ENCODE data around the gene CDK19. TPM values are rescaled to one million over a fixed set of nuclear protein-coding genes. Genes with fewer than 3 reads are reported as not detected.

Gene CDK19
- total and polyA plus RNA-seq, 9 of the 15 experiments (the other 6 are each of a cell fraction or from before 2014, with no cell fraction given), result 3.8 to 15.2 (median 7.4) TPM

GRCh38 chr6:110738899-110739365 lies 76.3 kb downstream of the CDK19 start:
- CTCF ChIA-PET (ENCODE audit: low intra/inter-chr PET ratio), result no interaction called here
- intact Hi-C loops (cut with micrococcal nuclease), result no loop called here
- no peaks in the 10 kb centered on the region for H3K9me3 ChIP-seq (replicated peaks; ENCODE audit: control insufficient read depth, insufficient read depth, low read depth, low read length)
- H2AFZ ChIP-seq (ENCODE audit: low read depth, low read length), result peak overlapping the region; percentile 73; the same call in 1 of the 2 replicates
- POLR2A ChIA-PET, result interaction anchor here (1.0 kb wide), 1 partner anchor 135 kb away, joined by 3 read pairs; the partner anchor contains the start of gene AMD1
- no peaks in the 10 kb centered on the region for H3K79me2 ChIP-seq (ENCODE audit: control insufficient read depth, insufficient read depth, low read length)
- TF ChIP-seq POLR2A (conservative IDR thresholded peaks at IDR 0.05) (no peak), ETV6 (IDR thresholded peaks at IDR 0.05; ENCODE audit: borderline replicate concordance in 1 of 2, low read depth in 2 of 2, low read length in 1 of 2) (no peak), ETV6 (CRISPR knock-in tag; IDR thresholded peaks at IDR 0.05; ENCODE audit: borderline replicate concordance) (no peak), SPI1 (IDR thresholded peaks at IDR 0.05; ENCODE audit: borderline replicate concordance, low read depth, low read length) (peak; percentile 92), CHD4 (IDR thresholded peaks at IDR 0.05; ENCODE audit: insufficient read depth, insufficient replicate concordance, low read depth, low read length, poor library complexity, severe bottlenecking) (no peak)
- in situ Hi-C loops (cut with MboI), result no loop called here
- no peaks in the 10 kb centered on the region for H3K36me3 ChIP-seq (ENCODE audit: control insufficient read depth, insufficient read depth, low read length)
- WGBS (ENCODE audit: insufficient coverage, low coverage, missing lambda C conversion rate), result 15% methylated on average over 4 of the region's 4 CpGs
- peak; percentile 59; the same call in 2 of the 3 replicates for ATAC-seq
- H3K4me3 ChIP-seq, result no peak overlapping the region
- peak overlapping the region; percentile 16; the same call in 1 of the 3 replicates for H3K27ac ChIP-seq (ENCODE audit: extremely low read depth, low read depth, low read length)
- H3K9ac ChIP-seq (ENCODE audit: insufficient read depth in 1 of 2, low read depth in 2 of 2, low read length in 2 of 2), result no peak overlapping the region
- FAIRE-seq, result no peak
- no TSS peak for BruUV-seq (replicated peaks)
- H3K9me1 ChIP-seq (ENCODE audit: control insufficient read depth, insufficient read depth, low read length), result no peaks in the 10 kb centered on the region
- H3K4me2 ChIP-seq (ENCODE audit: insufficient read depth, low read length), result no peak overlapping the region
- no peaks in the 10 kb centered on the region for H4K20me1 ChIP-seq (replicated peaks; ENCODE audit: control insufficient read depth, insufficient read depth, low read length)
- no peaks in the 10 kb centered on the region for H3K27me3 ChIP-seq (ENCODE audit: control insufficient read depth in 2 of 2, insufficient read depth in 2 of 2, low read length in 2 of 2)
- H3K4me1 ChIP-seq (replicated peaks in 1 of 2; ENCODE audit: control insufficient read depth in 2 of 2, insufficient read depth in 2 of 2, low read length in 2 of 2), result no peaks in the 10 kb centered on the region
- DNase-seq (ENCODE audit: extremely low read depth in 1 of 4, low spot score in 3 of 4), result no peak

GRCh38 chr6:110735666-110736065 lies 79.6 kb downstream of the CDK19 start:
- POLR2A ChIA-PET, result interaction anchor here (0.7 kb wide), 1 partner anchor 11 kb away, joined by 3 read pairs; no protein-coding TSS in a partner anchor
- no peak overlapping the region for H2AFZ ChIP-seq (ENCODE audit: low read depth, low read length)
- no peak overlapping the region for H3K4me3 ChIP-seq
- H3K9ac ChIP-seq (ENCODE audit: insufficient read depth in 1 of 2, low read depth in 2 of 2, low read length in 2 of 2), result no peak overlapping the region
- H3K79me2 ChIP-seq (ENCODE audit: control insufficient read depth, insufficient read depth, low read length), result no peaks in the 10 kb centered on the region
- intact Hi-C loops (cut with micrococcal nuclease), result no loop called here
- FAIRE-seq (no peak), ATAC-seq (no peak), DNase-seq (ENCODE audit: extremely low read depth in 1 of 4, low spot score in 3 of 4) (no peak)
- H3K27ac ChIP-seq (ENCODE audit: extremely low read depth, low read depth, low read length), result no peak overlapping the region
- no peaks in the 10 kb centered on the region for H3K27me3 ChIP-seq (ENCODE audit: control insufficient read depth in 2 of 2, insufficient read depth in 2 of 2, low read length in 2 of 2)
- no peaks in the 10 kb centered on the region for H3K9me1 ChIP-seq (ENCODE audit: control insufficient read depth, insufficient read depth, low read length)
- no peaks in the 10 kb centered on the region for H4K20me1 ChIP-seq (replicated peaks; ENCODE audit: control insufficient read depth, insufficient read depth, low read length)
- H3K4me1 ChIP-seq (replicated peaks in 1 of 2; ENCODE audit: control insufficient read depth in 2 of 2, insufficient read depth in 2 of 2, low read length in 2 of 2), result no peaks in the 10 kb centered on the region
- BruUV-seq (replicated peaks), result no TSS peak
- in situ Hi-C loops (cut with MboI), result no loop called here
- CTCF ChIA-PET (ENCODE audit: low intra/inter-chr PET ratio), result no interaction called here
- WGBS (ENCODE audit: insufficient coverage, low coverage, missing lambda C conversion rate), result 36% methylated on average over 4 of the region's 4 CpGs
- H3K36me3 ChIP-seq (ENCODE audit: control insufficient read depth, insufficient read depth, low read length), result no peaks in the 10 kb centered on the region
- no peak overlapping the region for H3K4me2 ChIP-seq (ENCODE audit: insufficient read depth, low read length)
- H3K9me3 ChIP-seq (replicated peaks; ENCODE audit: control insufficient read depth, insufficient read depth, low read depth, low read length), result no peaks in the 10 kb centered on the region
- TF ChIP-seq MCM7 (IDR thresholded peaks at IDR 0.05), result no peak
- no peak for TF ChIP-seq SAFB (IDR thresholded peaks at IDR 0.05; ENCODE audit: borderline replicate concordance, low read depth, low read length)
- TF ChIP-seq ZBTB9 (CRISPR knock-in tag; IDR thresholded peaks at IDR 0.05), result no peak
- TF ChIP-seq ZBED1 (IDR thresholded peaks at IDR 0.05), result no peak
- TF ChIP-seq HMBOX1 (IDR thresholded peaks at IDR 0.05), result no peak
- no peak for TF ChIP-seq SMARCA5 (IDR thresholded peaks at IDR 0.05)
- no peak for TF ChIP-seq KLF16 (IDR thresholded peaks at IDR 0.05)
- no peak for TF ChIP-seq PHF21A (IDR thresholded peaks at IDR 0.05; ENCODE audit: borderline replicate concordance, low read depth)
- no peak for TF ChIP-seq ZNF280A (IDR thresholded peaks at IDR 0.05; ENCODE audit: low read depth, partially characterized antibody)
- no peak for TF ChIP-seq RFX7 (CRISPR knock-in tag; IDR thresholded peaks at IDR 0.05)

Data from K562 (cell line).